ENCODE data around the gene NF2. TPM values are rescaled to one million over a fixed set of nuclear protein-coding genes. Genes with fewer than 3 reads are reported as not detected.
"Not testable (repeated sequence)": the region's sequence is repeated elsewhere in the genome, so short reads cannot be mapped to it uniquely, and the experiment has no call there.

The NF2 gene
- total RNA-seq, result 10 to 100 TPM; 26.6 to 35.2 (median 32.9) TPM

- ATAC-seq (ENCODE audit: low FRiP score), result peak; percentile 100
- DNase-seq (ENCODE audit: low spot score), result peak; percentile 96
- no peak for TF ChIP-seq CTCF (IDR thresholded peaks at IDR 0.05)
Observed at GRCh38 chr22:29603358-29604075, at the start of gene NF2. Gene NF2 (plus strand): TSS chr22:29603633. CDS start chr22:29603999, 366 bp downstream.

DNA sequence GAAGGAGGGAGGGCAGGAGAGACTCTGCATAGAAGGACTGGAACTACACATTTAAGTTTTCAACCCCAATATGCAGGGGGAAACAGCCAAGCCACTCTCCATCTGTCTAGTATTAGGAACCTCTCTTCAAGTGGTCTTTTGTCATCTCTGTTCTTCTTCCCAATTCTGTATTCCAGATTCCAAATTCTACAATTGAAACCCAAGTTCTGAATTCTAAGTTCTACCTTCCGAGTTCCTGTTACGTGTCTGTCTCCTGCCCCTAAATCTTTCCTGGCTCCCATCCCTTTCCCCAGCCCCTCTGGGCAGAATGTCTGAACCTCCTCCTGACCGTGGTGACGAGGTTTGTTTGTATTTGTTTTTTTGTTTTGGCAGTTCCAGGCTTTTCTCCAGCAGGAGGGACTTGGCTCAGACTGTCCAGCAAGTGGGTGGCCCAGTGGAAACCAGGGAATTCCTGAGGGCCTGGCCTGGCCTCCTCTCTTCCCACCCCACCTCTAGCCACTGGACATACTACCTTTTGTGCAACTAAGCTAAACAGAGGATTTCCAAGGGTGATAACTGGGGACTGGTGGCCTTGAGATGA is 48.3 kb upstream of the NF2 start:
- TF ChIP-seq CTCF (IDR thresholded peaks at IDR 0.05), result no peak
- DNase-seq (ENCODE audit: low spot score) (no peak), ATAC-seq (ENCODE audit: low FRiP score) (no peak)

DNA sequence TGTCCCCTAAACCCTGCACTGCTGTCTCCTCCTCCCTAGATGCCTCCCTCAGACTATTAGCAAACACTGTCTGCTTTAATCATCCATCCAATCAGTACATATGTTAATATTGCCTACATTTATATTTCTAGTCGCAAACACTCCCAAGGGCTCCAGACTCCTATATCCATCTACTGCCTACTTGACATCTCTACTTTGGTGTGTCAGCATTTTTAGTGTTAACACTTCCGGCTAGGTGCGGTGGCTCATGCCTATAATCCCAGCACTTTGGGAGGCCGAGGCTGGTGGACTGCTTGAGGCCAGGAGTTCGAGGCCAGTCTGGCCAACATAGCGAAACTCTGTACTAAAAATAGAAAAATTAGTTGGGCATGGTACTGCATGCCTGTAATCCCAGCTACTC is 44.4 kb upstream of the NF2 start:
- DNase-seq (ENCODE audit: low spot score) (no peak), ATAC-seq (ENCODE audit: low FRiP score) (no peak)
- TF ChIP-seq CTCF (IDR thresholded peaks at IDR 0.05), result no peak

DNA sequence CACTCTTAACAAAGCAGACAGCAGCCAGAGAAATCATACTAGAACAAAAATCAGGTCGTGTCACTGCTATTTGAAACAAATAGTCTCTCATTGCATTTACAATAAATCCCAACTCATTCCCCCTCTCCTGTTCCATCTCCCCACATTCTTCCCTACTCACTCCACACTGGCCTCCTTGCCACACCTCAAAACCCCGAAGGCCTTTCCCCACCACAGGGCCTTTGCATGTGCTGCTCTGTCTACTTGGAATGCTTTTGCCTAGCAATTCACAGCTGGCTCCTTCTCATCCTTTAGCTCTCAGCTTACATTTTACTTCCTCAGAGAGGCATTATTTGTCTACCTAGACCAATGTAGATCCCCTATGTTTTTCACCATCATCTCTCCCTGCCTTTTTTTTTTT is 43.6 kb upstream of the NF2 start:
- ATAC-seq (ENCODE audit: low FRiP score) (no peak), DNase-seq (ENCODE audit: low spot score) (no peak)
- TF ChIP-seq CTCF (IDR thresholded peaks at IDR 0.05), result no peak

- TF ChIP-seq CTCF (IDR thresholded peaks at IDR 0.05), result no peak
- DNase-seq (ENCODE audit: low spot score), result no peak
- ATAC-seq (ENCODE audit: low FRiP score), result no peak
Observed at GRCh38 chr22:29563652-29564460, 39.6 kb upstream of the NF2 start.

- not testable (repeated sequence) for DNase-seq (ENCODE audit: low spot score); ATAC-seq (ENCODE audit: low FRiP score)
Observed at GRCh38 chr22:29566513-29566912, 36.9 kb upstream of the NF2 start.

DNA sequence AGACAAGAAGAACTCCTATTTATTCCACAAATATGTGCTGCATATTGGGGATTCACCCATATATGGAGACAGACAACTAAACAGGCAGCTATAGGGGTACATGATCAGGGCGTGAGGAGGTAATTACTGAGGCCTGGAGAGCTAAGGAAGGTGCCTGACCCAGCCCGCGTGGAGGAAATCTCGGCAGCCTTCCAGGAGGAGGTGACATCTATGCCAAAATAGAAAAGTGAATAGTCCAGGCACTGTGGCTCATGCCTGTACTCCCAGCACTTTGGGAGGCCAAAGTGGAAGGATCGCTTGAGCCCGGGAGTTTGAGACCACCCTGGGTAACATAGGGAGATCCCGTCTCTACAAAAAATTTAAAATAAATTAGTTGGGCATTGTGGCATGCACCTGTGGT is 36.1 kb upstream of the NF2 start:
- TF ChIP-seq CTCF (IDR thresholded peaks at IDR 0.05), result no peak
- ATAC-seq (ENCODE audit: low FRiP score) (no peak), DNase-seq (ENCODE audit: low spot score) (no peak)

Measured in omental fat pad (tissue), 4 donors.